Heart right ventricle (tissue), 16 donors: ENCODE measurements around the gene PRSS1. TPM values are rescaled to one million over a fixed set of nuclear protein-coding genes. Genes with fewer than 3 reads are reported as not detected.

Source experiments
- ATAC-seq, 8 donors: fragments of 200-7000 bp; cut with Tn5 transposase; one replicate each; pipeline ENCODE4 v1.9.1; 2020; ENCODE audit warnings: mild to moderate bottlenecking in 8 of 8, moderate library complexity in 8 of 8, moderate number of reproducible peaks in 1 of 8
- DNase-seq, 2 donors: peaks; one replicate each; pipeline ENCODE4 v3.0.0-alpha.2; 2020
- H3K27ac ChIP-seq, 10 donors: fragments of 200-600 bp; sonication (generic) in 2 of 10; one replicate each; pipeline versions ENCODE4 v1.5.0 to v1.8.0; 2020 to 2022; ENCODE audit warnings: mild to moderate bottlenecking in 3 of 10
- H3K27me3 ChIP-seq, 7 donors: fragments of 200-600 bp; one replicate each; pipeline ENCODE4 v1.8.0; 2021 to 2022; ENCODE audit warnings: mild to moderate bottlenecking in 2 of 7
- H3K36me3 ChIP-seq, 9 donors: fragments of 200-600 bp; sonication (generic) in 1 of 9; one replicate each; pipeline versions ENCODE4 v1.5.0 to v1.8.0; 2020 to 2022; ENCODE audit warnings: mild to moderate bottlenecking in 2 of 9
- H3K4me1 ChIP-seq, 9 donors: fragments of 200-600 bp; sonication (generic) in 1 of 9; one replicate each; pipeline versions ENCODE4 v1.5.0 to v1.8.0; 2020 to 2022; ENCODE audit warnings: mild to moderate bottlenecking in 4 of 9
- H3K4me3 ChIP-seq, 10 donors: fragments of 200-600 bp; sonication (generic) in 2 of 10; one replicate each; pipeline versions ENCODE4 v1.5.0 to v1.8.0; 2020 to 2022; ENCODE audit warnings: mild to moderate bottlenecking in 7 of 10, moderate library complexity in 2 of 10
- H3K9me3 ChIP-seq, 11 donors: fragments of 200-600 bp in 10 of 11; sonication (generic) in 2 of 11; one replicate each; pipeline versions ENCODE4 v1.5.0 to v1.8.0; 2013 to 2022; ENCODE audit warnings: mild to moderate bottlenecking in 2 of 11, control low read depth in 1 of 11, moderate library complexity in 1 of 11
- WGBS, 2 donors: extraction: QIAGEN DNeasy Blood & Tissue Kit; methylation state at CpG; one replicate each; pipeline ENCODE4 v1.1.7; 2013; ENCODE audit warnings: inconsistent platforms in 1 of 2; 5-methylcytosine and 5-hydroxymethylcytosine counted together
- intact Hi-C, 10 donors: fragments of 100-400 bp; cut with DNase I; formaldehyde crosslinking; loops; one replicate each; pipeline versions ENCODE4 v1.11.1 to v1.14.2; 2022
- polyA plus RNA-seq, 2 donors: library from polyadenylated mRNA; stranded (reverse); fragments of 200-250 nt; gene quantifications; one replicate each; pipeline ENCODE4 v1.2.3, GENCODE V29; 2013
- total RNA-seq, 10 donors: library from RNA; stranded (reverse); fragmentation: NEBNext Ultra II Directional in 3 of 10; extraction: Animal tissue kit (Norgen Biotek cat#: 25700) in 3 of 10; gene quantifications; one replicate each; pipeline versions ENCODE4 v1.2.1 to v1.2.4, GENCODE V29; 2021 to 2023
- TF ChIP-seq, protein P1 (sequence below), 9 donors: fragments of 200-600 bp; sonication (generic) in 2 of 9; IDR thresholded peaks; one replicate each; pipeline versions ENCODE4 v1.5.0 to v1.8.0; 2021 to 2022; ENCODE audit warnings: antibody characterized with exemption in 9 of 9, mild to moderate bottlenecking in 5 of 9, moderate library complexity in 1 of 9
- donor health status: Arrhythmogenic right ventricular cardiomyopathy.
- donor health status: ischemic (EF 13 %, LVEDD 7.1; RV severe dilation, severe dysfunction).
- donor health status: healthy with polysubstance abuse.
- donor health status: DM: no; HTN: yes; CAD: no.
- donor health status: DM: no; HTN: no; CAD: no.
- donor health status: ischemic (EF 25% LVEDD 6.9; RV normal size, moderate dysfunction).
- donor health status: ischemic (EF 25% LVEDD 5.7; RV mildly dilated, moderate dysfunction).
- donor health status: healthy.
- donor health status: DM: yes; HTN: yes; CAD: no.
- donor health status: Ischemic cardiomyopathy.
- donor health status: ischemic (EF 35%, LVEDD 5.7; RV mildly dilated, moderate dysfunction).
- donor health status: nonischemic (EF 11% LVEDD 7.7; RV severe dilation, severe dysfunction).
- donor health status: DM: yes; HTN: yes; CAD: no.
- donor health status: PGD.
- donor health status: ischemic (EF 29% LVEDD 5.4; RV normal size, mild dysfunction).
- donor health status: nonischemic (EF 23%, LVEDD 6.1; RV moderate dilation, normal function).

PRSS1 gene
- total and polyA plus RNA-seq, 12 donors, result 0.75 to 4.3 (median 3.7) TPM; not detected in 4

DNA sequence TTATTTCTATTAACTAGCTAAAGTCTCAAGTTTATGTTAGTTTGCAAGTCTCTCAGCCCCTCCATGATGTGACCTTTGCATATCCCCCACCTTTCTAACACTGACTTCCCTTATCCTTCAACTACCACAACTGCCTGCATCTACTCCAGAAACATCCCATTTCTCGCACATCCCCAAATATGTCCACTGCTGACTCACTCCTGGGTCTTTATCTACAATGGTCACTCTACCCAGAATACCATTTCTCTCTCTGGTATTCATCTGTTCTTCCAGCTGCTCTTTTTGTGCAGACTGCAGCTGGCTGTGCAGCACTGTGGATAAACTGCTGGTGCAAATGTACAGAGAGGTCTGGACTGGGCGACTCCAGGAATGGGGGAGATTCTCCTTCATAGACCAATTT is 32.7 kb upstream of the PRSS1 start:
- no peaks in the 10 kb centered on the region for H3K36me3 ChIP-seq
- peaks cover 0 to 7% (median 0%) of the 10 kb centered on the region in 7 donors for H3K27me3 ChIP-seq
- 36 to 57% methylated on average over 2 of the region's 2 CpGs for WGBS, 2 donors
- intact Hi-C loops, result loop anchor here in 1 of 10 donors (10.0 kb wide), 1 partner anchor 68 kb away; no protein-coding TSS in a partner anchor
- H3K4me1 ChIP-seq, result no peaks in the 10 kb centered on the region
- H3K4me3 ChIP-seq, result no peak overlapping the region
- H3K27ac ChIP-seq, result no peak overlapping the region
- H3K9me3 ChIP-seq, result no peaks in the 10 kb centered on the region
- TF ChIP-seq, protein P1, sequence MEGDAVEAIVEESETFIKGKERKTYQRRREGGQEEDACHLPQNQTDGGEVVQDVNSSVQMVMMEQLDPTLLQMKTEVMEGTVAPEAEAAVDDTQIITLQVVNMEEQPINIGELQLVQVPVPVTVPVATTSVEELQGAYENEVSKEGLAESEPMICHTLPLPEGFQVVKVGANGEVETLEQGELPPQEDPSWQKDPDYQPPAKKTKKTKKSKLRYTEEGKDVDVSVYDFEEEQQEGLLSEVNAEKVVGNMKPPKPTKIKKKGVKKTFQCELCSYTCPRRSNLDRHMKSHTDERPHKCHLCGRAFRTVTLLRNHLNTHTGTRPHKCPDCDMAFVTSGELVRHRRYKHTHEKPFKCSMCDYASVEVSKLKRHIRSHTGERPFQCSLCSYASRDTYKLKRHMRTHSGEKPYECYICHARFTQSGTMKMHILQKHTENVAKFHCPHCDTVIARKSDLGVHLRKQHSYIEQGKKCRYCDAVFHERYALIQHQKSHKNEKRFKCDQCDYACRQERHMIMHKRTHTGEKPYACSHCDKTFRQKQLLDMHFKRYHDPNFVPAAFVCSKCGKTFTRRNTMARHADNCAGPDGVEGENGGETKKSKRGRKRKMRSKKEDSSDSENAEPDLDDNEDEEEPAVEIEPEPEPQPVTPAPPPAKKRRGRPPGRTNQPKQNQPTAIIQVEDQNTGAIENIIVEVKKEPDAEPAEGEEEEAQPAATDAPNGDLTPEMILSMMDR (IDR thresholded peaks at IDR 0.05), result no peak
- DNase-seq, result no peak
- no peak for ATAC-seq

DNA sequence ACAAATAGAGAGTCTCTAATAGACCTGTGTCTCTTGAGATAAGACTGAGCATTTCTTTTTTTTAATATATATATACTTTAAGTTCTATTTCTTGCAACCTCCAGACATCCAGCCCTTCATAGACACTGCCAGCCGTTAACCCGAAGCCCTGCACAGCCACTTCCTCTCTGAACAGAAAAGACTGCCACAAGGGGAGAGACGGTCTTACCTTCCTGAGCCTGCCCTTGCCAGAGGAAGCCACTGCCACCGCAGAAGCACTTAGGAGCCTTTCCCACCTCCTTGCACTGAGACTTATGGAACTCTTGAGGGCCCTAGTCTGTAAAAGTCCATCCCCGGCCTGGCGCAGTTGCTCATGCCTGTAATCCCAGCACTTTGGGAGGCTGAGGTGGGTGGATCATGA is 31.8 kb upstream of the PRSS1 start:
- Histone ChIP-seq H3K4me1 (no peaks in the 10 kb centered on the region), H3K4me3 (no peak overlapping the region), H3K27me3 (peaks cover 0 to 2% (median 0%) of the 10 kb centered on the region in 7 donors), H3K36me3 (no peaks in the 10 kb centered on the region), H3K9me3 (no peaks in the 10 kb centered on the region), H3K27ac (no peak overlapping the region)
- DNase-seq (no peak), ATAC-seq (no peak)
- WGBS, 2 donors, result 79% methylated on average over 6 of the region's 6 CpGs
- TF ChIP-seq, protein P1 (IDR thresholded peaks at IDR 0.05), result no peak
- intact Hi-C loops, result loop anchor here in 1 of 10 donors (10.0 kb wide), 1 partner anchor 67 kb away; no protein-coding TSS in a partner anchor

DNA sequence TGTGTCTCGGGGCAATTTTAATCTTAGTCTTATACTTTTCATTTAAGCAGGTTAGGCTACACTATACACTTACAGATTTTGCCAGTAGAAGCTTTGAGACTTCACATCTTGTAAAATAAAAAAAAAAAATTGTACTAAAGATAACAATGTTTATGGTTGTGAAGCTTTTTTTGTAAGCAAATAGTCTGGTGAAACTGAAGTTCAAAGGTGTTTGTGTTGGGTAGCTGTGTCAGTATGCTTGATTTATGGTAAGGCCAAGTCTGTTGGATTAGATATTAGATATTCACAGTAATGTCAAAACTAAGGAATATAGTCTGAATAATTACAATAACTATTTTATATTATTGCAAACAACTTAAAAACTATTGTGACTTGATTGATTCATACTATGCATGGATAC is 31.0 kb upstream of the PRSS1 start:
- no peak overlapping the region for H3K27ac ChIP-seq
- H3K36me3 ChIP-seq, result no peaks in the 10 kb centered on the region
- TF ChIP-seq, protein P1 (IDR thresholded peaks at IDR 0.05), result no peak
- H3K27me3 ChIP-seq, result peaks cover 0 to 9% (median 0%) of the 10 kb centered on the region in 7 donors
- WGBS, 2 donors, result 63 to 68% methylated on average over 1 of the region's 1 CpG
- no peaks in the 10 kb centered on the region for H3K4me1 ChIP-seq
- H3K4me3 ChIP-seq, result no peak overlapping the region
- no peaks in the 10 kb centered on the region for H3K9me3 ChIP-seq
- DNase-seq (no peak), ATAC-seq (no peak)
- intact Hi-C loops, result loop anchor here in 1 of 10 donors (10.0 kb wide), 1 partner anchor 66 kb away; no protein-coding TSS in a partner anchor

DNA sequence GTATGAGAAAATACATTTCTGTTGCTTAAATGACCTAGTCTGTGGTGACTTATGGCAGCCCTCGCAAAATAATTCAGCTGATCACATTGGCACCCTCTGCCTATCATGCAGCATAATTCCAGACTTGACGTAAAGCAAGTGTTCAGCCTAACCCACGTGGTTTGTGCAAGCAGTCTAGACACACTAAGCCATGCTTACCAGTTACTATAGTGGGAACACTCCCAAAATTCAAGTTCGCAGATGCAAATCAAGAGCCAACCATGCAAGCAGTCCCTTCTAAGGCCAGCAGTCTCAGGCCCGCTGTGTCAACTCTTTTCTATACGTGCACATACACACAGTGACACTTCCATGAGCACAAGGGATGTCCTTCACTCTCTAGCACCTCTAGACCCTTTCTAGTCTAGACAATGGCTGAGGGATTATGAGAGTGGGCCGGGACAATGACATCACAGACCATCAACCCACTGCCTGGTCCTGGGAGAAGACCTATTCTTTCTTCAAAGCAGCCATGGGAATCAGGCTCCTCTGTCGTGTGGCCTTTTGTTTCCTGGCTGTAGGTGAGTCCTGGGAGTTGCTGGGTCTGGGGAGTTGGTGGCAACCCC is 29.0 kb upstream of the PRSS1 start:
- Histone ChIP-seq H3K27me3 (peaks cover 0 to 10% (median 0%) of the 10 kb centered on the region in 7 donors), H3K4me1 (no peaks in the 10 kb centered on the region), H3K36me3 (no peaks in the 10 kb centered on the region), H3K4me3 (no peak overlapping the region), H3K27ac (no peak overlapping the region), H3K9me3 (no peaks in the 10 kb centered on the region)
- TF ChIP-seq, protein P1 (IDR thresholded peaks at IDR 0.05), result no peak
- ATAC-seq, result no peak
- DNase-seq, result no peak
- intact Hi-C loops, result no loop called here
- 78 to 83% methylated on average over 8 of the region's 8 CpGs for whole genome bisulfite sequencing, 2 donors
